GM11168 (cell line): ENCODE results near the gene PRSS36.
"Not testable (repeated sequence)": the region's sequence is repeated elsewhere in the genome, so short reads cannot be mapped to it uniquely, and the experiment has no call there.

Experiments used
- in situ Hi-C: fragments of 300-500 bp; cut with MboI; formaldehyde crosslinking; loops from one replicate; pipeline ENCODE4 v1.12.0; 2022; ENCODE audit warnings: low sequenced_read_pairs; ENCODE audit not compliant: unreplicated experiment

The PRSS36 gene

DNA sequence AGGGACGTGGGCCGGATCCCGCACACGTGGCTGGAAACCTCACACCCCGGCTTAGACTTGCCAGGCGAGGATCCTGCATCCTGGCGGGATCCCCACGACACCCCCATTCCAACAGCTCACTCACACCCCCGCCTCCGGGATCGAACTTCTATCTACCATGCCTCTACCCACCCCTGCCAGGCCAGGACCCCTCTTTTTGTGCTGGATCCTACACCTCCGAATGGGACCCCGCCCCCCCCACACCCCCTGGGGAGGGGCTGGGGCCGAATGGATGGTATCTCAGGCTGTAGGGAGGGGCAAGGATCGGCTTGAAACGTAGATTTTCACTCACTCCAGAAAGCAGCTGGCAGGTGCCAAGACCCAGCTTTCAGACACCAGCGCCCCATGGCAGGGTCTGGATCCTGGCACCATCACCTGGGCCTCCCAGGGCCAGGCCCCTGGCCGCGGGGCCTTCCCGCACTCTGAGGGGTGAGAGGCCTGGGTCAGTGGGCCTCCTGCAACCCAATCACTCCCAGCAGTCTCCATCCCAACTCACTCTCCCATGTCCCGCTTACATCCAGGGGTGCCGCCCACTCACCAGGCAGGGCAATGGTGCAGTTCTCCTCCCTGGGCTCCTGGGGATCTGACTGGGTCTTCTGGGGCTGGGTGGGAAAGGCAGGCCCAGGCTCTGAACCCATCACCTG, 6.7 kb downstream of the PRSS36 start:
- in situ Hi-C loops = no loop called here

DNA sequence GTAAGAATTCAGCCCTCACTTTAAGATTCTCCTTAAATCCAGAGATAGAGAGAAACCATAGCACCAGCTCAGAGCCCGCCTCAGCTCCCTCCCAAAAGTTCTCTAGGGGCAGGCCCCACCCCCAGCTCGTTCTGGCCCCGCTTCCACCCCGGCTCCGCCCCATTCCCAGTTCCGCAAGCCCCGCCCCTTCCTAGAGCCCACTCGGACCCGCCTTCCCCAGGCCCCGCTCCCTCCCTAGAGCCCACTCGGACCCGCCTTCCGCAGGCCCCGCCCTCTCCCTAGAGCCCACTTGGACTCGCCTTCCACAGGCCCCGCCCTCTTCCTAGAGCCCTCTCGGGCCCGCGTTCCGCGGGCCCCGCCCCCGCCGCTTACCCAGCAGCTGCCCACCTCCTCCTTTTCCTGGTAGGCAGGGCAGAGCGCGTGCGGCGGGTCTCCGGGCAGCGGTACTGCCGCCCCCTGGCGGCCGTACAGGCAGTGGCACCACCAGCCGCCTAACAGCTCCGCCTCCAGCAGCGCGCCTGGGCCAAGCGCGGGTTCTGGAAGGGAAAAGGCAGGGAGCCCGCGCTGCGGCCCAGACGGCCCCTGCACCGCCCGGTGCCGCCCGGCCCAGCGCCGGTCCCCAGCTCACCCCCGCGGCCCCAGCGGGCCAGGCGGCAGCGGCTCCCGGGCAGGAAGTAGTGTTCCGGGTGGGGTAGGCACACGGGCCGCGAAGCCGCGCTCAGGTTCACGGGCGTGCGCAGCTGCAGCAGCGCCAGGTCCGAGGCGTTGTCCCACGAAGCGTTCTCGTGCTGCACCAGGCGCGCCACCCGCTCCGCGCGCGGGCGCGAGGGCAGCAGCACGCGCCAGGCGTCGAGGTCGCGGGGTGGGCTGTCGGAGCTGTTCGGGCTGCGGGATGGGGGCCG, 7.5 kb downstream of the PRSS36 start:
- in situ Hi-C loops = no loop called here

DNA sequence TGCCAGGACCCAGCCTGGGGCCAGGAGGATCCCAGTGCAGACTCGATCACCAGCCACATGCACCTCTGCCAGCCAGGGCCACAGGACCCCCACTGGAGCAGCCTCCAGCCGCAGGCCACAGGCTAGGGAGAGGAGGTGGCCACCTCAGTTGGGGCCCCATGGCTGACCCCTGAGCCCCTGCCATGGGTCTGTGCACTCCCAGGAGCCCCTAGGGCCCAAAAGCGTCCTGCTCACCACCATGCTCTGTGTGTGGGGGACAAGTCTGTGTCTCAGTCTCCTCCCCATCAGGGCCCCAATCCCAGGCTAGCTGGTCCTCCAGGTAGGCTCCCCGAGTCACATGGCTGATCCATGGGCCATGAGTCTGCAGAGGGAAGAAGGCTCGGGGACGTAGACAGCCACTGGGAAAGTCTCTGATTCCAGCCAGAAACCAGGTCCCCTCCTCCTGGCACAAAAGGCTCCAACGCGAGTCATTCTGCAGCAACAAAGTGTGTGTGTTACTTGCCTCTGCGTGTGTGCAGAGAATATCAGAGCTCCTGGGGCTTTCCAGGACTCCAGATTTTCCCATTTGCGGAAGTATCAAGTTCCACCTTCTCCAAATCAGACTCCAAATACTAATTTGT, 8.3 kb downstream of the PRSS36 start:
- in situ Hi-C loops = no loop called here

DNA sequence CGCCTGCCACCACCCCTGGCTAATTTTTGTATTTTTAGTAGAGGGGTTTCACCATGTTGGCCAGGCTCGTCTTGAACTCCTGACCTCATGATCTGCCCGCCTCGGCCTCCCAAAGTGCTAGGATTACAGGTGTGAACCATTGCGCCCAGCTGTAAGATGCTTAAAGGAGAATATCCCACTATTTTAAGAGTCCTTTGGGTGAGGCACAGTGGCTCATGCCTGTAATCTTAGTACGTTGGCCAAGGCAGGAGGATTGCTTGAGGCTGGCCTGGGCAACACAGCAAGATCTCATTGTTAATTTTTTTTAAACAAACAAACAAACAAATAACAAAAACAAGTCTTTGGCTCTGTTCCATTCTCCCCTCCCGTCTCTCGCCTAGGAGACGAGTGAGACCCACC, 8.8 kb downstream of the PRSS36 start:
- in situ Hi-C loops = not testable (repeated sequence)

DNA sequence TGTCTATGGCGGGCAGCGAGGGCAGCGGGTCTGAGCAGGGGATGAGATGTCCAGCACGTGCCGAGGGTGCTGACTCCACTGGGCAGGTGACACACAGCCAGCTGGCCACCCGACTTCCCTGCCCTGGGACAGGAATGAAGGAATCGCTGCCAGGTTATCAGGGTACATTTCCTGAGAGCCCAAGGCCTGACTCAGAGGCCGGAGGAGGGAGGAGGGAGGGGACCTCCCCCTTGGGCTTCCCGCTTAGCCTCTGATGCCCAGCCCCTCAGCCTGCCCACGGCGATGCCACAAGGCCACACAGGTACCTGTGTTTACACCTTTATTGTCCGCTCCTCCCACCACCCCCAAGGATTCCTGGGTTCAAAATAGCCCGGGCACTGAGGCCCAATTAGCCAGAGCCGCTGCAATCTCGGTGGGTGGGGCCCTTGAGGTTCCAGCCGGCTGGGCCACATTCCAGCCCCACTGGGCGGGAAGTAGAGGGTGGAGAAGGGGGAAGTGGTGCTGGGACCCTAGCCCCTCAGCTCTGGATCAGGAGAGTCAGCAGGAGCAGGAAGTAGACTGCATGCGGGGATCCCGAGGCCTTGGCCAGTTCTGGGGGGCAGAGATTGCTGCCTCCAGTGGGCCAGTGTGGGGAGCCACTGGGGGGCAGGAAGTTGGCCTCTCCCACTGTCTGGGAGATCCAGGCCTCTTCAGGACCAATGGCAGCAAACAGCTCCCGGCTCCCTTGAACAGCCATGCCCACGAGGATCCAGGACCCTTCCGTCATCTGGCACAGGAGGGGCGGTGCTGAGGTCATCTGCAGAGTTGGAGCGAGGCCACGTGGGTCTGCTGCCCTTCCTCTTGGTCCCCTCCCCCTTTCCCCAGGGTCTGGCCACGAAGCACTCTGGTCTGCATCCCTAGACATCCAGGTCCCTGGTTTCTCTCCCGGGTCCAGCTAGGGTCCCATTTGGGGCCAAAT, 11.0 kb downstream of the PRSS36 start:
- in situ Hi-C loops = no loop called here

DNA sequence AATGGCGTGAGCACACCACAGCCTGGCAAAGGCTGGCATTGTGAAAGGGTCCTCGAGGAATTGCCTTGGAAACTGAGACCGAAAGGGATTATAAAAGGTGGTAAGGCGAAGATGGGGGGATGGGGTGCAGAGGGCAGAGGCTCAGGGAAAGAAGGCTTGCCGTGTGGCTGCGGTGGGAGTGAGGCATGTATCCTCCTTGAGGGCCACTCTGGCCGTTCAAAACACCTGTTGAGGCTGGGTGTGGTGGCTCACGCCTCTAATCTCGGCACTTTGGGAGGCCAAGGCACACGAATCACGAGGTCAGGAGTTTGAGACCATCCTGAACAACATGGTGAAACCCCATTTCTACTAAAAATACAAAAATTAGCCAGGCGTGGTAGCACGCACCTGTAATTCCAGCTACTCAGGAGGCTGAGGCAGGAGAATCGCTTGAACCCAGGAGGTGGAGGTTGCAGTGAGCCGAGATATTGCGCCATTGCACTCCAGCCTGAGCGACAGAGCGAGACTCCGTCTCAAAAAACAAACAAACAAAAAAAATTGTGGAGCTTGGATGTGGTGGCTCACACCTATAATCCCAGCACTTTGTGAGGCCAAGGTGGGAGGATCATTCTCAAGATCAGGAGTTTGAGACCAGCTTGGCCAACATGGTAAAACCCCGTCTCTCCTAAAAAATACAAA, 12.9 kb downstream of the PRSS36 start:
- in situ Hi-C loops = not testable (repeated sequence)

DNA sequence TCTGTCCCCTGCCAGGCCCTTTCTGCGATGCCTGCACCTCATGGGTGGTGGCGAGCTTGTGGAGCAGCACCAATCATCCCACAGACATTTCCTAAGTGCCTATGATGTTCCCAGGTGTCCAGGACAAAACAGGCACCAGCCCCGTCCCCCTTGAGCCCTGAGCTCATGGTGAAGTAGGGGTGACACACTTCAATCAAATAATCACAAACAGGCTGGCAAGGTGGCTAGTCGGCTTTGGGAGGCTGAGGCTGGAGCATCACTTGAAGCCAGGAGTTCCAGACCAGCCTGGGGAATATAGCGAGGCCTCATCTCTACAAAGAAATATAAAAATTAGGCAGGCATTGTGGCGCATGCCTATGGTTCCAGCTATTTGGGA, 13.6 kb downstream of the PRSS36 start:
- in situ Hi-C loops = no loop called here

DNA sequence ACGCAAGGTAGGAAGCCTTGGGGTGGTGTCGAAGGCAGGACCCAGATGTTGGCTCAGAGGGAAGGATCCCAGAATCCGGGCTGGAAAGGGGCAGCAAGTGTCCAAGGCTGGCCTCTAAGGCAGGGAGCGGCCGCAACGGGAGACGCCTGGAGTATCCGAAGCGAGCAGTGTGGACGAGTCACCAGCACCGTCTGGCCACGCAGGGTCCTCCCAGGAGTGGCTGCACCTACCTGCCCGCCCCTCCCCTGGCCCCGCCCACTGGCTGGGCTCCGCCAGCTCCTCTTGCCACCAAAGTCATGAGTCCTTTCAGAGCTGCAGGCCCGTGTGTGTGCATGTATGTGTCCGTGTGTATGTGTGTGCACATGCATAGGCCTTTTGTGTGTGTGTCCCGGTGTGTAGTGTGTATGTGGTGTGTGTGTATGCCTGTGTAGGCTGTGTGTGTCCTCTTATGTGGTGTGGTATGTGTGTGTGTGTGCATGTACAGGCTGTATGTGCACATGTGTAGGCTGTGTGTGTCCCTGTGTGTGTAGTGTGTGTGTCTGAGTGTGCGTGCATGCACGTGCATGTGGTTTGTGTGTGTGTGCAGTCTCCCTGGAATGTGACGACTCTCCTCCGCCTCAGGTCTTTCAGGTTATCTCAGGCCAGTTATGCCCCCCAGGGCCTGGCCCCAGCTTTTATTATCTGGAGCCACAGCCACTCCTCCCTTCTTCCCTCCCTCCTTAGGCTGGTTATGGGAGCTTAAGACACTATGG, 14.2 kb downstream of the PRSS36 start, which contains the start of gene PRSS8:
TSS of gene PRSS8 (minus strand) at position 193 of the 752 bp plus-strand sequence. CDS start 229 bp downstream, outside the sequence.
- in situ Hi-C loops = no loop called here

DNA sequence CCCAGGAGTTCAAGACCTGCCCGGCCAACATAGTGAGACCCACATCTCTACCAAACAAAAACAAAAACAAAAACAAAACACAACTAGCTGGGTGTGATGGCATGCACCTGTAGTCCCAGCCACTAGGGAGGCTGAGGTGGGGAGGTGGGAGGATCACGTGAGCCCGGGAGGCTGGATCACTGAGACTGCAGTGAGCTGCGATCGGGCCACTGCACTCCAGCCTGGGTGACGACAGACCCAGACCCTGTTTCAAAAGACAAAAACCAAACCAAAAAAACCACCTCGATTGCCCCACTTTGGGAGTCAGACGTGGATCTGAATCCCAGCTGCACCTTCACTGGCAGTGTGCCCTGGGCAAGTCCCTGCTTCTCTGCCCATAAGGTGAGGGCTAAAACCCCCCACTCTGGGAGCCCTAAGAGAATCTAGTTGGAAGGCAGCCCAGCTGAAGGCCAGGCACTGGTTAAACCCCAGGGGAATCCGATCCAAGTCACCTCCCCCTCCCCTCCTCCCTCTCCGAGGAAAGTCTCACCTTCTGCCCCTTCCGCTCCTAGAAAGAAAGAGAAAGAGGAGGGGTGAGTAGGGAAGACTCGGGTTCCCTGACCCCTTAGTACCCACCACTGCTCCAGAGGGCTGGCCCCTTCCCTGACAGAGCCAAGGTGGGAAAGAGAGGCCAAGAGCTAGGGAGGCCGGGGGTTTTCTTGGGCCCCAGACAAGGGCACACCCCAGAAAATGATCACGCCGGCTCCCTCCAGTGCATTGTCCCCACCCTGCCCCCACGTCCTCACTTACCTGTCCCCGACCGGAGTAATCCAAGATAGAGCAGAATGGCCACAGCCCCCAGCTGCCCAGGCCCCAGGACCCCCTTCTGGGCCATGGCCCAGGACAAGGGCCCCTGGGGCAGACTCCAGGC, 15.0 kb downstream of the PRSS36 start:
- in situ Hi-C loops = no loop called here

DNA sequence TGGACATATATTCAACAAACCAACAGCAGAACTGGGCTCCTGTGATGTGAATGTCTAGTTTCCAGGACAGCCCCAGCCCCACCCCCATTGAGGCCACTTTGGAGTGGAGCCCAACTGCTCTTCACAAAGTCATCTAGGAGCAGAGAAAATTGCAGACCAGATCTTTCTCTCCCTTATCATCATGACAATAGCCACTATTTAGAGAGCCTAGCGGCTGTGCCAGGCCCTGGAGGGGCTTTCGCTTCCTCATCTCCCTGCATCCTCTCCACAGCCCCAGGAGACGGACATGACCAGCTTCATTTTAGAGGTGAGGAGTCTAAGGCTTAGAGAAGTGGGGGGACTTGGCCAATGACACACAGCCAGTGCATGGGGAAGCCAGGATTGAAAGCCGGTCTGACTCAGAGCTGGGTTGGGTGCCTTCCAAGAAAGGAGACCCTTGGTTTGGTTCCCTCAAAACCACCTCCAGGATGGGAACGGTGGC, 15.7 kb downstream of the PRSS36 start:
- in situ Hi-C loops = no loop called here

DNA sequence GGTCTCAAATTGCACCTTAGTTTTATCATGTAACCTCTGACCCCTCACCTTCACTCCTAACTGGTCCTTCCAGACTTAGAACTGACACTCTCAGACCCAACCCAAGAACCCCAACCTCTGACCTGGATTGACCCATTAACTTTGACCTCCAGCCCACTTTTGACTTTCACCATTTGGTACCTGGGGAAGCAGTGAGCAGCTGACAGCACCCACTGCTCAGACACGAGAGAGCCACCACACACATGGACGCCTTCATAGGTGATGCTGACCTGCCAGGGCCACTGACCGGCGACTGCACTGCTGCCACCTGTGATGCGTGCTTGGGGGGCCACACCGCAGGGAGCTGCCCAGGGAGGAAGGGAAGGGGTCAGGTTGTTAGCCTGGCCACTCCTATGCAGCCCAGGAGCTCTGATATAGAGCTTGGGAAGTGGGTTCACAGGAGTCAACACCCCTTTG, 16.8 kb downstream of the PRSS36 start:
- in situ Hi-C loops = no loop called here

DNA sequence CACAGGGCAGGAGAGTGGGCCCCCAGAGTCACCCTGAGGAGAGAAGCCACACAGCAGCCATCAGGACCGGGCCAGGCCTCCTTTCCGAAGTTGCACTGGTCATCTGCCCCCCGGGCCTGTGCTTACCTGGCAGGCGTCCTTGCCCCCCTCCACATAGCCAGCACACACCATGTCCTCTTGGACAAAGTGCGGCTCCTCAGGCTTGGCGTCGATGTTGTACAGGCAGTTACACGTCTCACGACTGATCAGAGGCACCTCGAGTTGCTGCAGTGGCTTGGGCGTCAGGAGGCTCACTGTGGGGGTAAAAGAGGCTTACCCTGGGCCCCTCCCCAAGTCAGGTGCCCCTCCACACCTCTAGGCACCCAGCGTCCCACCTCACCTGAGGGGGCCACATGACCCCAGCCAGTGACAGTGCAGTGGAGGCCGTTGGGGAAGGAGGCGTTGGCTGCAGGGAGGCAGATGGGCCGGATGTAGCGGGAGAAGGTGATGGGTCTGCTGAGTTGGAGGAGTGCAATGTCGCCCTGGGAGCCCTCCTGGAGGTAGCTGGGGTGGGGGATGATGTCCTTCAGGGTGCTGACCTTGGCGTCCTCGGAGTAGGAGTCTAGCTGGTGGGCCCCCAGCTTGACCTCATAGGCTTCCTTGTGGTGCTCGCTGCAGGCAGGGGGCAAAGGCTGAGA, 17.4 kb downstream of the PRSS36 start:
- in situ Hi-C loops = no loop called here

DNA sequence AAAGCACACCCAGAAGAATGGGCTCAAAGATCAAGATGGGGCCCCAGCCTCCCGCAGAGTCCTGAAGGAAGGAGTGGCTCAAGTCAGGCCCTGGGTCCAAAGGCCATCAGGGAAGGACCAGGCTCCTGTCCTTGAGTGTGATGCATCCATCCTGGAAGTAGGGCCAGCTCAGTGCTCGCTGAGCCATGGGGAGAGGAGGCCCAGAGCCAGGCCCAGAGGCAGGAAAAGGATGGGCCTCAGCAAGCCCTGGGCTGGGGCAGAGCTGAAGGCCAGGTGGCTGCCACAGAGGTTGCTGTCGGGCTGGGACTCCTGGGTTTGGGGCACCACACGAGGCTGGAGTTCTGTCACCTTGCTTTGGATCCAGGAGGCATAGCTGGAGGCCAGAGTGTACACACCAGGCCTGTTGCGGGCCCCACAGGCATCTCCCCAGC, 18.0 kb downstream of the PRSS36 start:
- in situ Hi-C loops = no loop called here

DNA sequence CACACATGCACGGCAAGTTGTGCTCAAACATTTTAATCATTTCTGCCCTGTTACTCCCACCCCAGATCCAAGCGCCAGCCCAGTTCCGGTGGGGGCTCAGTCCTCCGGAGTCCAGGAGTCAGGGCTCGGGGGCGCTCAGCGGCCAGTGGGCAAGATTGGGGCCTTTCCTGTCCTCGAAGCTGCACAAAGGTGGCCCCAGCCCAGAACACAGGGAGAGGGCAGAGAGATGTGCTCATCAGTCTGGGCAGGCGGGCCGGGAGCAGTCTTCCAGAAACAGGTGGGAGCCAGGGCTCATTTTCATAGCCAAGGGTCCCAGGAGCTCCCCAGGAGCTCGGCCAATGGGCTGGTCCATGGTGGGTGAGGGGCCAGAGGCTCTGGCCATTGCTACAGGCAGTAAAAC, 18.4 kb downstream of the PRSS36 start:
- in situ Hi-C loops = no loop called here

DNA sequence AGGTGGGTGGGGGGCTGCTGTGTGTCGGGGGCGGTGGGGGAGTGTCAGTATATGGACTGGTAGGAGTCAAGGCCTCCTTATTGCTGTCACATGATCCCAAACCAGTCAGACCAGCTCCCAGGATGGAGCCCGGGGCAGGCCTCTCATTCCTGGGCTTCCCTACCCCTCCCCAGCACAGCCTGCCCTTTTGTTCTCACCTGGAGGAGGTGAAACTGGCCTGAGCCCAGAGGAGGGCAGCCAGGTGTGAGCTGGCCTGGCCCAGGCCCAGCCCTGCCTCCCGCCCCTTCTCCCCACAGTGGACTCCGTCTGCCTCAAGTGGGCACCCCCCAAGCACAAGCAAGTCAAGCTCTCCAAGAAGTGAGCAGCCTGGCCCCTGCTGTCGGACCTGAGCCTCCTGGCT, 19.0 kb downstream of the PRSS36 start:
- in situ Hi-C loops = no loop called here

DNA sequence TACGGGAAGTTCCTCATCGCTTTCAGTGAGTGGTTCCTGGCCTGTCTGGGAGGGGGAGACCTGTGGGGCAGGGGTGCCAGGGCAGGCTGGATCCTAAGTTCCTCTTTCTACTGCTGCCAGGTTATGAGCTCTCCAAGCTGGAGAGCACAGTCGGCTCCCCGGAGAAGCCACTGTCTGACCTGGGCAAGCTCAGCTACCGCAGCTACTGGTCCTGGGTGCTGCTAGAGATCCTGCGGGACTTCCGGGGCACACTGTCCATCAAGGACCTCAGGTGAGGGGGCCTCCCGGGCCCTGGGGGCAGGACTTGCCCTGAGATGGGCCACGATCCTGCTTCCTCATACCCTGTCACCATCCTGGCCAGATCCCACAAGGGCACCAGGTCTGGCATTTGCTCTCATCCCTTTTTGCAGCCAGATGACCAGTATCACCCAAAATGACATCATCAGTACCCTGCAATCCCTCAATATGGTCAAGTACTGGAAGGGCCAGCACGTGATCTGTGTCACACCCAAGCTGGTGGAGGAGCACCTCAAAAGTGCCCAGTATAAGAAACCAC, 19.5 kb downstream of the PRSS36 start:
- in situ Hi-C loops = no loop called here
